OCI-LY7 (cell line): ENCODE results near the gene SSB.

Experiments
- EZH2phosphoT487 ChIP-seq: fragments of 200-600 bp; sonication (generic); IDR thresholded peaks from 2 replicates; pipeline ENCODE4 v1.6.1; 2018; ENCODE audit warnings: low read depth, borderline replicate concordance, mild to moderate bottlenecking, mixed run types, antibody characterized with exemption, low read length, moderate library complexity, mixed read lengths
- TF ChIP-seq, protein P1 (sequence below): fragments of 200-600 bp; sonication (generic); conservative IDR thresholded peaks from 2 replicates; pipeline ENCODE4 v1.5.1; 2014; ENCODE audit warnings: mild to moderate bottlenecking, antibody characterized with exemption, low read length, moderate library complexity, mixed read lengths

GRCh38 chr2:169815849-169816248 lies 17.2 kb downstream of the SSB start:
- TF ChIP-seq, protein P1, sequence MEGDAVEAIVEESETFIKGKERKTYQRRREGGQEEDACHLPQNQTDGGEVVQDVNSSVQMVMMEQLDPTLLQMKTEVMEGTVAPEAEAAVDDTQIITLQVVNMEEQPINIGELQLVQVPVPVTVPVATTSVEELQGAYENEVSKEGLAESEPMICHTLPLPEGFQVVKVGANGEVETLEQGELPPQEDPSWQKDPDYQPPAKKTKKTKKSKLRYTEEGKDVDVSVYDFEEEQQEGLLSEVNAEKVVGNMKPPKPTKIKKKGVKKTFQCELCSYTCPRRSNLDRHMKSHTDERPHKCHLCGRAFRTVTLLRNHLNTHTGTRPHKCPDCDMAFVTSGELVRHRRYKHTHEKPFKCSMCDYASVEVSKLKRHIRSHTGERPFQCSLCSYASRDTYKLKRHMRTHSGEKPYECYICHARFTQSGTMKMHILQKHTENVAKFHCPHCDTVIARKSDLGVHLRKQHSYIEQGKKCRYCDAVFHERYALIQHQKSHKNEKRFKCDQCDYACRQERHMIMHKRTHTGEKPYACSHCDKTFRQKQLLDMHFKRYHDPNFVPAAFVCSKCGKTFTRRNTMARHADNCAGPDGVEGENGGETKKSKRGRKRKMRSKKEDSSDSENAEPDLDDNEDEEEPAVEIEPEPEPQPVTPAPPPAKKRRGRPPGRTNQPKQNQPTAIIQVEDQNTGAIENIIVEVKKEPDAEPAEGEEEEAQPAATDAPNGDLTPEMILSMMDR = no peak
- no peak for TF ChIP-seq EZH2phosphoT487
